Kidney epithelial cell (primary cell): ENCODE data around the gene TP73. TPM values are rescaled to one million over a fixed set of nuclear protein-coding genes. Genes with fewer than 3 reads are reported as not detected.
A peak's percentile ranks its signal among the peaks of the same experiment; 100 is the strongest.

Source experiments
- DNase-seq: peaks from one replicate; pipeline ENCODE4 v3.0.0-alpha.2; 2010; ENCODE audit warnings: low read depth
- H3K27me3 ChIP-seq: 2 replicates; pipeline ENCODE4 v1.6.0; 2011; ENCODE audit warnings: low read length; ENCODE audit not compliant: control insufficient read depth, insufficient read depth
- H3K36me3 ChIP-seq: 2 replicates; pipeline ENCODE4 v1.5.1; 2011; ENCODE audit warnings: low read length; ENCODE audit not compliant: control insufficient read depth, insufficient read depth
- H3K4me3 ChIP-seq: 2 replicates; pipeline ENCODE4 v1.5.1; 2011; ENCODE audit warnings: low read depth, mild to moderate bottlenecking, control low read depth, low read length
- total RNA-seq: library from RNA; depleted of rRNA; stranded (reverse); fragments of >200 nt; gene quantifications from 2 replicates; pipeline ENCODE4 v1.2.3, GENCODE V29; 2015
- TF ChIP-seq, protein P1 (sequence below): IDR thresholded peaks from 2 replicates; pipeline ENCODE4 v1.5.1; 2011; ENCODE audit warnings: mild to moderate bottlenecking, moderate library complexity, low read length, control low read depth, inconsistent platforms; ENCODE audit not compliant: insufficient read depth, poor library complexity, severe bottlenecking

Gene TP73
- total RNA-seq, 1 donor from 2014 or later: 0.04 TPM

DNA sequence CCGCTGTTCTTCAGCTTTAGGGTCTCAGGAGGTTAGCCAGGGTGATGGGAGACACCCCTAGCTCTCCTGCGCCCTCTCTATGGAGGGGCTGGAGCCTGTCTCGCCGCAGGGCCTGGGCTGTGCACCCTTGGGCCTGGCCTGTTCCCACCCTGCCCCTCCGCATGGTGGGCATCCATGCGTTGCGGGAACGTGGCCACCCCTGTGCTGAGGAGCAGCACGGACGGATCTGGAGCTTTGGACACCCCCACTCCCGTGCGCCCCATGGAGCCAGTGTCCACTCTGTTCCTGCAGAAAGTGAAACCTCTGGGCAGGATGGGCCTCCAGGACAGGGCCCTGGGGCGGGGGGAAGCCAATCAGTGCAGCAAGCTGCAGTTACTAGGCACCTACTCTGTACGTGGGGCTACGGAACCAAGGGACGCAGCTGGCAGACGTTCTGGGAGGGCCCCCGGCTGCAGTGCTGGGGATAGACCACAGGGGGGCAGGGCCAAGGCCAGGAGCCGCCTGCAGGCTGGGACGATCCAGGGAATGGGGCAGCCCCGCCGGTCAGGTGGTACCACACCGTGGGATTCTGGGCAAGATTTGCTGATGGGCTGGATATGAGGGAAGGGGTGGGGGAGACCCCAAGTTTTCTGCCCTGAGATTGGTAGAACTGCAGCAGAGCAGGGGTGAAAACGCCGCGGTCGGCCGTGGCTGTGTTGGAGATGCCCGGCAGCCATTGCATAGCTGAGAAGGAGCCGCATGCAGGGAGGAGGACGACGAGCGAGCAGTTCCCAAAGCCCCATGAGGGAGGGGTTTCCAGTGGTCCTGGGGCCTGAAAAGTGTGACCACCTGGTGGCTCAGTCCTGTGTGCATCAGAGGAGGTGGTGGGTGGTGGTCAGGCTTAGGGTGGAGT lies 43.3 kb downstream of the TP73 start:
- Histone ChIP-seq H3K36me3 (no peaks in the 10 kb centered on the region), H3K4me3 (no peak overlapping the region), H3K27me3 (peaks cover 46% of the 10 kb centered on the region)
- TF ChIP-seq, protein P1, sequence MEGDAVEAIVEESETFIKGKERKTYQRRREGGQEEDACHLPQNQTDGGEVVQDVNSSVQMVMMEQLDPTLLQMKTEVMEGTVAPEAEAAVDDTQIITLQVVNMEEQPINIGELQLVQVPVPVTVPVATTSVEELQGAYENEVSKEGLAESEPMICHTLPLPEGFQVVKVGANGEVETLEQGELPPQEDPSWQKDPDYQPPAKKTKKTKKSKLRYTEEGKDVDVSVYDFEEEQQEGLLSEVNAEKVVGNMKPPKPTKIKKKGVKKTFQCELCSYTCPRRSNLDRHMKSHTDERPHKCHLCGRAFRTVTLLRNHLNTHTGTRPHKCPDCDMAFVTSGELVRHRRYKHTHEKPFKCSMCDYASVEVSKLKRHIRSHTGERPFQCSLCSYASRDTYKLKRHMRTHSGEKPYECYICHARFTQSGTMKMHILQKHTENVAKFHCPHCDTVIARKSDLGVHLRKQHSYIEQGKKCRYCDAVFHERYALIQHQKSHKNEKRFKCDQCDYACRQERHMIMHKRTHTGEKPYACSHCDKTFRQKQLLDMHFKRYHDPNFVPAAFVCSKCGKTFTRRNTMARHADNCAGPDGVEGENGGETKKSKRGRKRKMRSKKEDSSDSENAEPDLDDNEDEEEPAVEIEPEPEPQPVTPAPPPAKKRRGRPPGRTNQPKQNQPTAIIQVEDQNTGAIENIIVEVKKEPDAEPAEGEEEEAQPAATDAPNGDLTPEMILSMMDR: peak; percentile 83
- DNase-seq: no peak

DNA sequence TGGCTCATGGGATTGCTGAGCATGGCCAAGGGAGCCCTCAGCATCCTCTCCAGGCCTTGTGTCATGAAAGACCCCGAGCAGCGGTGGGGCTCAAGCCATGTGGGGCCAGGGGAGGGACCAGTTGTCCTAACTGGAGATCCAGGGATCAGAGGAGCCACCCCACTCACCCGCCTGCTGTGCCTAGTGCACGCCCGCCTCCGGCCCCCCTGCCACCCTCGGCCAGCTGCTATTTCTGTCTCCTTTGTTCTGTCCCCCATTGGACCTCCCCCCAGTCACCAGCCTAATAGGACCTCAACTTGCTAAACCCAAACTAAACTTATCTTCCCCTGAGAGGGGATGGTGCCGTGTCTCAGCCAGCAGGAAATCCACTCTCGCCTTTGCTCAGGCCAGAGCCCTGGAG lies 44.4 kb downstream of the TP73 start:
- Histone ChIP-seq H3K4me3 (no peak overlapping the region), H3K27me3 (peaks cover 52% of the 10 kb centered on the region), H3K36me3 (no peaks in the 10 kb centered on the region)
- TF ChIP-seq, protein P1: no peak
- no peak for DNase-seq

DNA sequence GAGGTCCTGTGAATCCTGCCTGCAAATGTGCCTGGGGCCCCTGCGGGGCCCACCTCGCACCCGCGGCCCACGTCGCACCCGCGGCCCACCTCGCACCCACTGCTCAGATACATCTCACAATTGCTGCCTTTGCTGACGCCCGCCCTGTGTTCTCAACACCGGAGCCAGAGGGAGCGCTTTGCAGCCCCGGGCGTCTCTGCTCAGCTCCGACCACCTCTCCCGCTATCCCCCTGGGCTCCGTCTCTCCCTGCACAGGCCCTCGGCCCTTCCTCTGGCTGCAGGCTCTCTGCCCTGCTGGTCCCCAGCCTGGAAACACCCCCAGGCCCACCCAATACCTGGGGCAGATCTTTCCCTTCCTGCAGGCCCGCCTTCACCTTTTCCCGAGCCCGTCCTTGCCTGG lies 44.8 kb downstream of the TP73 start:
- Histone ChIP-seq H3K36me3 (no peaks in the 10 kb centered on the region), H3K4me3 (no peak overlapping the region), H3K27me3 (peaks cover 54% of the 10 kb centered on the region)
- no peak for DNase-seq
- TF ChIP-seq, protein P1: no peak

DNA sequence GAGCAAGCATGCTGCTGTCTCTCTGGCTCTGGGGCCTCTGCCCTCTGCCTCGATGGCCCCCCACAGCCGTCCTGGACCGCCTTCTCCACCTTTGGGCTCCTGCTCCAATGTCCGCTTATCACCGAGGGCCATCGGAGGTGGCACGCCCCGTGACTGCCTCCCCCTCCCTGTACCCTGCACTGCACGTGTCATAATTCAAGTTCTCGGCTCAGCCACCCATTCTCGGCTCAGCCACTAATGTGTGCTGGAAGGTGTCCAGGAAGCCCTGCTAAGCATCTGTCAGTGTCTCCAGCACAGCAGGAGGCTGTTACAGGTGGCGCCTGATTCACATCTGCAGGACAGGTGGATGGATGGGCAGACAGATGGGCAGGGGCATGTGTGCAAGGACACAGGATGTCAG lies 45.5 kb downstream of the TP73 start:
- Histone ChIP-seq H3K36me3 (no peaks in the 10 kb centered on the region), H3K4me3 (no peak overlapping the region), H3K27me3 (peaks cover 56% of the 10 kb centered on the region)
- TF ChIP-seq, protein P1: no peak
- no peak for DNase-seq

DNA sequence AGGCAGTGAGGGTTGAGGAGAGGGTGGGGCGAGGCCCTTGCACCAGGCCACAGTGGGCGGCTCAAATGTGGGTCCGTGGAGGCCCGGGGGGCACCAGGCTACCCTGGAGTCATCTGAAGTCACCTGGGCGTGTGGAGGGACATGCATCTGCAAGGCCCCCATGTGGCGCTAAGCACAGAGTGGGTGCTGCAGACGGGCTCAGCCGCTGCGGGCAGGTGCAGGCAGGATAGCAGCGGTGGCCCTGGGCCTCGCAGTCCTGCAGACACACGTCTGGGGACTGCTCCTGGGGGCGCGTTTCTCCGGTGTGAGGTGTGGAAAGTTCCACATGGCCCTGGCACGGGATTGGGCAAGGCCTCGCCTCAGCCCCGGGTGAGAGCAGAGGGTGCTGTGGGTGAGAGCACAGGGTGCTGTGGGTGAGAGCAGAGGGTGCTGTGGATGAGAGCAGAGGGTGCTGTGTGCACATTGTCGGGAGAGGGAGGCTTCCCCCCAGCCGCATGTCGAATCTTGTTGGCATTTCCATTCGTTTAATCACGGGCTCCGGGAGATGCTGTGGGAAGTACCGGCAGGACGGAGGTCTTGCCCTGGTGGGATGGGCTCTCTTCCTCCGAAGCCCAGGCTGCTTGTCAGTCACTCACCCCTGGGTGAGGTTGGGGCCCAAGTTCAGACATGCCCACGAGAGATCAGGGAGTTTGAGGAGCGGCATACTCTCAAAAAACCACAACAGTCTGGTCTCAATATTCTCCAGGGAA lies 46.5 kb downstream of the TP73 start:
- no peaks in the 10 kb centered on the region for H3K36me3 ChIP-seq
- peaks cover 64% of the 10 kb centered on the region for H3K27me3 ChIP-seq
- no peak overlapping the region for H3K4me3 ChIP-seq
- TF ChIP-seq, protein P1: no peak
- DNase-seq: no peak
